SK-N-SH (cell line): Measurements from ENCODE around the gene RNF146. TPM values are rescaled to one million over a fixed set of nuclear protein-coding genes. Genes with fewer than 3 reads are reported as not detected.

Source experiments
- CTCF ChIA-PET: fragments of 300-600, 350-600 bp; formaldehyde crosslinking; extraction: SDS; loops from one replicate; lab custom pipeline; 2021; lab: Yijun Ruan, JAX
- POLR2A ChIA-PET: fragments of 350-600 bp; sonication (Branson Sonifier 250); formaldehyde crosslinking; extraction: SDS; loops from one replicate; lab custom pipeline; 2020; ENCODE audit warnings: antibody characterized with exemption, inconsistent platforms; lab: Yijun Ruan, JAX
- DNase-seq: peaks from one replicate; pipeline ENCODE4 v3.0.0; 2012
- H2AFZ ChIP-seq: fragments of 200-600 bp; sonication (generic); 2 replicates; pipeline ENCODE4 v1.8.1; 2016; ENCODE audit warnings: antibody characterized with exemption, mild to moderate bottlenecking, low read depth
- H3F3A ChIP-seq: fragments of 200-600 bp; sonication (generic); replicated peaks from 2 replicates; pipeline ENCODE3; 2016; ENCODE audit warnings: antibody characterized with exemption, mild to moderate bottlenecking; ENCODE audit not compliant: insufficient read depth
- H3K27ac ChIP-seq, 2 experiments: fragments of 200-500 bp in 1 of 2; fragments of 200-600 bp in 1 of 2; sonication (Bioruptor generic) in 1 of 2; sonication (generic), shearing (Covaris generic) in 1 of 2; 2 replicates each; pipeline versions ENCODE4 v1.5.1 to v1.6.1; 2014 to 2016; ENCODE audit warnings: low read depth in 2 of 2, inconsistent platforms in 1 of 2, low read length in 1 of 2, mild to moderate bottlenecking in 1 of 2, mixed read lengths in 1 of 2
- H3K27me3 ChIP-seq: fragments of 200-600 bp; sonication (generic), shearing (Covaris generic); 2 replicates; pipeline ENCODE4 v1.6.1; 2016; ENCODE audit warnings: mixed run types; ENCODE audit not compliant: insufficient read depth
- H3K36me3 ChIP-seq, 2 experiments: fragments of 200-500 bp in 1 of 2; fragments of 200-600 bp in 1 of 2; sonication (Bioruptor generic) in 1 of 2; sonication (generic) in 1 of 2; replicated peaks in 1 of 2; 2 replicates each; pipeline versions ENCODE3 to v1.5.1; 2014 to 2016; ENCODE audit warnings: low read length in 1 of 2, mild to moderate bottlenecking in 1 of 2; ENCODE audit not compliant: insufficient read depth in 2 of 2, control insufficient read depth in 1 of 2
- H3K4me1 ChIP-seq, 2 experiments: fragments of 200-500 bp in 1 of 2; fragments of 200-600 bp in 1 of 2; sonication (Bioruptor generic) in 1 of 2; sonication (generic), shearing (Covaris generic) in 1 of 2; 2 replicates each; pipeline versions ENCODE4 v1.5.1 to v1.6.1; 2014 to 2016; ENCODE audit warnings: low read depth in 1 of 2, low read length in 1 of 2, mixed run types in 1 of 2; ENCODE audit not compliant: insufficient read depth in 2 of 2, control insufficient read depth in 1 of 2
- H3K4me2 ChIP-seq: fragments of 200-600 bp; sonication (generic), shearing (Covaris generic); 2 replicates; pipeline ENCODE4 v1.6.1; 2017; ENCODE audit warnings: mixed run types
- H3K4me3 ChIP-seq, 2 experiments: fragments of 200-500 bp in 1 of 2; fragments of 200-600 bp in 1 of 2; sonication (Bioruptor generic) in 1 of 2; sonication (generic), shearing (Covaris generic) in 1 of 2; 2 replicates each; pipeline versions ENCODE4 v1.5.1 to v1.8.1; 2014 to 2016; ENCODE audit warnings: low read depth in 2 of 2, inconsistent platforms in 1 of 2, low read length in 1 of 2, mild to moderate bottlenecking in 1 of 2, mixed read lengths in 1 of 2, moderate library complexity in 1 of 2
- H3K79me2 ChIP-seq: fragments of 200-600 bp; sonication (generic); 2 replicates; pipeline ENCODE4 v1.8.1; 2017; ENCODE audit warnings: mild to moderate bottlenecking; ENCODE audit not compliant: insufficient read depth
- H3K9ac ChIP-seq: fragments of 200-600 bp; sonication (generic); 2 replicates; pipeline ENCODE4 v1.6.1; 2017; ENCODE audit warnings: mixed run types
- H3K9me2 ChIP-seq: fragments of 200-600 bp; sonication (generic); 2 replicates; pipeline ENCODE4 v1.6.1; 2017; ENCODE audit warnings: mixed run types
- H3K9me3 ChIP-seq: fragments of 200-600 bp; sonication (generic); 2 replicates; pipeline ENCODE4 v1.6.1; 2017; ENCODE audit warnings: mixed run types, mild to moderate bottlenecking, moderate library complexity
- H4K20me1 ChIP-seq: fragments of 200-600 bp; sonication (generic); 2 replicates; pipeline ENCODE4 v1.6.1; 2017; ENCODE audit warnings: mild to moderate bottlenecking, mixed run types; ENCODE audit not compliant: insufficient read depth
- CHD2 ChIP-seq: fragments of 150-350 bp; IDR thresholded peaks from 2 replicates; pipeline ENCODE4 v1.6.1; 2018; ENCODE audit warnings: low read length; ENCODE audit not compliant: partially characterized antibody
- FOSL2 ChIP-seq: IDR thresholded peaks from 2 replicates; pipeline ENCODE4 v1.4.0; 2012; ENCODE audit warnings: low read depth, mild to moderate bottlenecking, moderate library complexity, borderline replicate concordance
- GABPA ChIP-seq: IDR thresholded peaks from 2 replicates; pipeline ENCODE4 v1.4.0; 2012; ENCODE audit warnings: low read depth, mild to moderate bottlenecking
- GATA2 ChIP-seq: sonication (generic); formaldehyde crosslinking; IDR thresholded peaks from 2 replicates; pipeline ENCODE4 v1.5.0; 2020; ENCODE audit warnings: mild to moderate bottlenecking, missing genetic modification reagents
- IRF3 ChIP-seq: fragments of 150-350 bp; IDR thresholded peaks from 2 replicates; pipeline ENCODE4 v1.6.1; 2016; ENCODE audit warnings: mild to moderate bottlenecking, low read depth, low read length
- MAX ChIP-seq: IDR thresholded peaks from 2 replicates; pipeline ENCODE4 v1.4.0; 2012; ENCODE audit warnings: low read depth
- MEF2A ChIP-seq: IDR thresholded peaks from 2 replicates; pipeline ENCODE4 v1.4.0; 2012; ENCODE audit warnings: low read depth, borderline replicate concordance
- MXI1 ChIP-seq: IDR thresholded peaks from 2 replicates; pipeline ENCODE4 v1.6.1; 2012; ENCODE audit warnings: mild to moderate bottlenecking, low read depth, low read length, improper control_type of control experiment
- RCOR1 ChIP-seq: fragments of 150-350 bp; IDR thresholded peaks from 2 replicates; pipeline ENCODE4 v1.6.1; 2017; ENCODE audit warnings: antibody characterized with exemption, low read length
- RFX5 ChIP-seq: IDR thresholded peaks from 2 replicates; pipeline ENCODE4 v1.6.1; 2012; ENCODE audit warnings: mild to moderate bottlenecking, improper control_type of control experiment, low read length
- RXRA ChIP-seq: IDR thresholded peaks from 2 replicates; pipeline ENCODE4 v1.4.0; 2012; ENCODE audit warnings: low read depth, mild to moderate bottlenecking, borderline replicate concordance
- SMC3 ChIP-seq: IDR thresholded peaks from 2 replicates; pipeline ENCODE4 v1.6.1; 2012; ENCODE audit warnings: low read depth, low read length, improper control_type of control experiment
- TAF1 ChIP-seq: IDR thresholded peaks from 2 replicates; pipeline ENCODE4 v1.6.1; 2012; ENCODE audit warnings: low read depth, mild to moderate bottlenecking, low read length, moderate library complexity, borderline replicate concordance
- TEAD4 ChIP-seq: IDR thresholded peaks from 2 replicates; pipeline ENCODE4 v1.4.0; 2012; ENCODE audit warnings: mild to moderate bottlenecking, borderline replicate concordance; ENCODE audit not compliant: insufficient read depth
- ZBTB33 ChIP-seq: IDR thresholded peaks from 2 replicates; pipeline ENCODE4 v1.4.0; 2012; ENCODE audit warnings: low read depth, borderline replicate concordance
- WGBS: methylation state at CpG from one replicate; pipeline ENCODE4 v1.1.6; 2017; ENCODE audit warnings: low lambda C conversion rate; 5-methylcytosine and 5-hydroxymethylcytosine counted together
- polyA plus RNA-seq, 3 experiments: library from polyadenylated mRNA; depleted of rRNA; stranded (reverse); fragments of >200 nt; gene quantifications; 2 replicates each; pipeline ENCODE4 v1.2.3, GENCODE V29; 2012

Gene RNF146
- polyA plus RNA-seq, 1 of the 3 experiments (the other 2 are of a cell fraction), result 29.2 TPM

- peaks cover 11% of the 10 kb centered on the region; the same call in 1 of the 2 replicates for H4K20me1 ChIP-seq
- no peaks in the 10 kb centered on the region for H3K27me3 ChIP-seq
- POLR2A ChIA-PET, result no interaction called here
- H3K79me2 ChIP-seq, result peaks cover 17% of the 10 kb centered on the region
- H3K36me3 ChIP-seq, result peaks cover 73 to 82% of the 10 kb centered on the region in 2 experiments
- peaks cover 3% of the 10 kb centered on the region; the same call in 1 of the 2 replicates for H3K9me2 ChIP-seq
- peaks cover 7% of the 10 kb centered on the region for H3F3A ChIP-seq
- no peak overlapping the region for H3K9ac ChIP-seq
- CTCF ChIA-PET, result interaction anchor here (1.4 to 4.2 kb wide), 5 partner anchors 12 to 248 kb away, joined by 3 to 23 read pairs (median 8); partner anchors contain the start of gene RNF146
- 89% methylated on average over 4 of the region's 4 CpGs for WGBS
- no peak overlapping the region for H3K4me3 ChIP-seq
- H3K4me1 ChIP-seq, result no peaks in the 10 kb centered on the region
- no peak overlapping the region for H2AFZ ChIP-seq
- H3K4me2 ChIP-seq, result no peak overlapping the region
- H3K27ac ChIP-seq, result no peak overlapping the region; a peak in 1 of 4 replicates
- TF ChIP-seq FOSL2 (no peak), MAX (no peak), ZBTB33 (no peak), TEAD4 (no peak), MEF2A (no peak), SMC3 (no peak), RCOR1 (no peak), IRF3 (no peak), RXRA (no peak), GATA2 (CRISPR knock-in tag) (no peak), CHD2 (no peak), TAF1 (no peak), MXI1 (no peak), RFX5 (no peak), GABPA (no peak)
- no peaks in the 10 kb centered on the region for H3K9me3 ChIP-seq
- DNase-seq, result no peak
These were observed 24.0 kb downstream of the RNF146 start for GRCh38 chr6:127290391-127291265.
